GM12873 (cell line): ENCODE results near the gene MACROH2A2.

Source experiments
- CTCF ChIP-seq: IDR thresholded peaks from 2 replicates; pipeline ENCODE4 v1.5.1; 2012; ENCODE audit warnings: low read depth, mild to moderate bottlenecking, moderate library complexity, low read length, control low read depth; ENCODE audit not compliant: insufficient read depth; ENCODE audit errors: missing control alignments

The MACROH2A2 gene

GRCh38 chr10:70057306-70057705 lies 4.7 kb downstream of the MACROH2A2 start:
- no peak for TF ChIP-seq CTCF

- peak; percentile 9 for TF ChIP-seq CTCF
Observed at GRCh38 chr10:70060389-70060788, 7.7 kb downstream of the MACROH2A2 start.

GRCh38 chr10:70063418-70064098 lies 10.9 kb downstream of the MACROH2A2 start:
- TF ChIP-seq CTCF = no peak

- no peak for TF ChIP-seq CTCF
Observed at GRCh38 chr10:70064486-70064885, 11.8 kb downstream of the MACROH2A2 start.

- TF ChIP-seq CTCF = no peak
Observed at GRCh38 chr10:70066190-70066589, 13.5 kb downstream of the MACROH2A2 start.

GRCh38 chr10:70067586-70067985 lies 14.9 kb downstream of the MACROH2A2 start:
- no peak for TF ChIP-seq CTCF

GRCh38 chr10:70068925-70069324 lies 16.3 kb downstream of the MACROH2A2 start:
- TF ChIP-seq CTCF = no peak
